ENCODE results near the gene EOMES.

- no peak for TF ChIP-seq POLR2A (IDR thresholded peaks at IDR 0.05)
- peak; percentile 62 to 78 (median 75) for TF ChIP-seq CTCF (IDR thresholded peaks at IDR 0.05)
- TF ChIP-seq EP300 (IDR thresholded peaks at IDR 0.05; ENCODE audit: low read depth), result no peak
These were observed 9.7 kb downstream of the EOMES start for GRCh38 chr3:27712136-27713077.
